Erythroblast (primary cell): ENCODE measurements around the gene CH25H.

Experiments used
- GATA1 ChIP-seq: IDR thresholded peaks from 2 replicates; pipeline ENCODE4 v1.6.1; 2011; ENCODE audit warnings: low read depth, mild to moderate bottlenecking, control low read depth, low read length, moderate library complexity
- POLR2A ChIP-seq: IDR thresholded peaks from 2 replicates; pipeline ENCODE4 v1.6.1; 2011; ENCODE audit warnings: mild to moderate bottlenecking, low read length

DNA sequence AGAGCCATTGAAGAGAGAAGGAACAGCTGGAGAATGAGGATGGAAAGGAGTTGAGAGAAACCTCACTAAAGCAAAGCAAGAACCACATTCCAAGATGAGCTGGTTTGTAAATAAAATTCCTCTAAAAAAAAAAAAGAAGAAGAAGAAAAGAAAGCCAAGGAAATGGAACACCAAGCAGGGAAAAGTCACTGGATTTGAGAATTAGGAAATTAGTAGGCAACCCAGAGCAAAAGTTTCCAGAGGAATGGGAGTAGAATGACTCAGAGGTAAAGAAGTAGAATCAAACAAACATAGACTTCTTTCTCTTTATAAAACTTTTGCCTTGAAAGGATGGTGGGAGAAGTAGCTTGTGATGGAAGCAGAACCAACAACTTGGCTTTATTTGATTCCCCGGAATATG is 3.9 kb downstream of the CH25H start:
- TF ChIP-seq POLR2A, result no peak
- no peak for TF ChIP-seq GATA1
